Skin of body (tissue), 2 donors: ENCODE data around the gene DDIT3. TPM values are rescaled to one million over a fixed set of nuclear protein-coding genes. Genes with fewer than 3 reads are reported as not detected.

Source experiments
- DNase-seq: peaks from one replicate; lab custom pipeline; 2025; lab: John Stamatoyannopoulos, UW
- total RNA-seq: library from RNA; depleted of rRNA; stranded (reverse); fragments of >200 nt; gene quantifications from one replicate; pipeline ENCODE4 v1.2.3, GENCODE V29; 2014

The DDIT3 gene
- total RNA-seq, 1 donor from 2014 or later = 38.4 TPM

GRCh38 chr12:57487055-57487596 is 33.2 kb downstream of the DDIT3 start:
- no peak for DNase-seq

GRCh38 chr12:57485695-57486094 is 34.6 kb downstream of the DDIT3 start:
- DNase-seq = no peak

- no peak for DNase-seq
Observed at GRCh38 chr12:57483466-57483865, 36.8 kb downstream of the DDIT3 start.

GRCh38 chr12:57481671-57482070 is 38.6 kb downstream of the DDIT3 start:
- no peak for DNase-seq

GRCh38 chr12:57479376-57480115 is 40.8 kb downstream of the DDIT3 start, which contains the start of gene ARHGAP9:
Gene ARHGAP9, minus strand, starts transcription at chr12:57479866. Its CDS starts 460 bp downstream, at chr12:57479406.
- no peak for DNase-seq

GRCh38 chr12:57479043-57479375 is 41.3 kb downstream of the DDIT3 start:
- DNase-seq = no peak

- DNase-seq = no peak
Observed at GRCh38 chr12:57477710-57478681, 42.3 kb downstream of the DDIT3 start.

- no peak for DNase-seq
Observed at GRCh38 chr12:57476993-57477709, 43.2 kb downstream of the DDIT3 start.

- DNase-seq = no peak
Observed at GRCh38 chr12:57476162-57476992, 43.9 kb downstream of the DDIT3 start.

- no peak for DNase-seq
Observed at GRCh38 chr12:57475271-57476161, 44.8 kb downstream of the DDIT3 start.

GRCh38 chr12:57474862-57475261 is 45.5 kb downstream of the DDIT3 start:
- DNase-seq = no peak

- DNase-seq = no peak
Observed at GRCh38 chr12:57474430-57474829, 45.9 kb downstream of the DDIT3 start.

GRCh38 chr12:57473886-57474285 is 46.4 kb downstream of the DDIT3 start:
- no peak for DNase-seq

- DNase-seq = no peak
Observed at GRCh38 chr12:57473392-57473791, 46.9 kb downstream of the DDIT3 start.

GRCh38 chr12:57472391-57472790 is 47.9 kb downstream of the DDIT3 start:
- no peak for DNase-seq

- DNase-seq = no peak
Observed at GRCh38 chr12:57471661-57472060, 48.7 kb downstream of the DDIT3 start.

- no peak for DNase-seq
Observed at GRCh38 chr12:57470970-57471656, 49.2 kb downstream of the DDIT3 start.

- no peak for DNase-seq
Observed at GRCh38 chr12:57470286-57470969, 49.9 kb downstream of the DDIT3 start.
